HCEC 1CT (cell line): ENCODE measurements around the gene TUBGCP2.
"Not testable (repeated sequence)": the region's sequence is repeated elsewhere in the genome, so short reads cannot be mapped to it uniquely, and the experiment has no call there.

Experiments
- DNase-seq: peaks from one replicate; pipeline ENCODE4 v3.0.0-alpha.2; 2017

TUBGCP2 gene

DNA sequence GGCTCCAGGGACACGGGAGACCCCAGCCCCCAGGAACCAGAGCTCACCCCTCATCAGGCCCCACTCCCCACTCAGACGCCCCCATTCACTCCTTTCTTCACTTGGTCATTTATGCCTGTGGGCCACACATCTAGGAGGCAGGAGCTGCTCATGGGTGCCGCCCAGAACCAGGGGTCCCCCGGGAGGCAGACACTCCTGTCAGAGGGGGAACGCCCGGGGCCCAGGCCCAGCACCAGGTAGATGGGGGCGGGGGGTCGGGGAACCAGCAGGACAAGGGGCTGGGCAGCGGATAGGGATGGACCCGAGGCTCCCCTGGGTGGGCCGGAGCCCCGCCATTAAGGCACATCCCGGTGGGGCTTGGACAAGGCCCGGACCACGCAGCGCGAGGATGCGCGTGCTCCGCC, 16.2 kb upstream of the TUBGCP2 start:
- DNase-seq, result no peak

GRCh38 chr10:133324198-133324792, 15.6 kb upstream of the TUBGCP2 start:
- peak; percentile 13 for DNase-seq

DNA sequence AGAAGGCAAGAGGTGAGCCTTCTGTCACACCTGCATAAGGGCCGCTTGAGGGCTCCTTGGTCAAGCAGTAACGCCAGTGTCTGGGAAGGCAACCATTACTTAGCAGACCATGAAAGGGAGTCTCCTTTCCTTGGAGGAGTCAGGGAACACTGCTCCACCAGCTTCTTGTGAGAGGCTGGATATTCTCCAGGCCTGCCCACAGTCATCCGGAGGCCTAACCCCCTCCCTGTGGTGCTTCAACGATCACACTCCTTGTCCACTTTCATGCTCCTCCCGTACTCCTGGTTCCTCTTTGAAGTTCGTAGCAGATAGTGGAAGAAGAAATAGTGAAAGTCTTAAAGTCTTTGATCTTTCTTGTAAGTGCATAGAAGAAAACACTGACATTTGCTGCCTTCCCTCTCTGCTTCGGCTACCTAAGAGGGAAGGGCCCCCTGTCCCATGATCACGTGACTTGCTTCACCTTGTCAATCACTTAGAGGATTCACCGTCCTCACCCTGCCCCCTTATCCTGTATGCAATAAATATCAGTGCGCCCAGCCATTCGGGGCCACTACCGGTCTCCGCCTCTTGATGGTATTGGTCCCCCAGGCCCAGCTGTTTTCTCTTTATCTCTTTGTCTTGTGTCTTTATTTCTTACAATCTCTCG, 13.5 kb upstream of the TUBGCP2 start:
- DNase-seq, result not testable (repeated sequence)

DNA sequence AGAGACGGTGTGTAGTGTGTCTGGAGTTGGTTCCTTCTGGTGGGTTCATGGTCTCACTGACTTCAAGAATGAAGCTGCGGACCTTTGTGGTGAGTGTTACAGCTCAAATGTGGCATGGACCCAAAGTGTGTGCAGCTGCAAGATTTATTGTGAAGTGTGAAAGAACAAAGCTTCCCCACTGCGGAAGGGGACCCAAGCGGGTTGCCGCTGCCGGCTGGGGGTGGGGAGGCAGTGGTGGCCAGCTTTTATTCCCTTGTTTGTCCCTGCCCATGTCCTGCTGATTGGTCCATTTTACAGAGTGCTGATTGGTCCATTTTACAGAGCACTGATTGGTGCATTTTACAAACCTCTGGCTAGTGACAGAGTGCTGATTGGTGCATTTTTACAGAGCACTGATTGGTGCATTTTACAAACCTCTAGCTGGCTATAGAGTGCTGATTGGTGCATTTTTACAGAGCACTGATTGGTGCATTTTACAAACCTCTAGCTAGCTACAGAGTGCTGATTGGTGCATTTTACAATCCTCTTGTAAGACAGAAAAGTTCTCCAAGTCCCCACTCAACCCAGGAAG, 12.3 kb upstream of the TUBGCP2 start:
- DNase-seq, result not testable (repeated sequence)

- peak; percentile 27 for DNase-seq
Observed at GRCh38 chr10:133318494-133319127, 9.9 kb upstream of the TUBGCP2 start.

GRCh38 chr10:133316732-133317131, 8.1 kb upstream of the TUBGCP2 start:
- no peak for DNase-seq

DNA sequence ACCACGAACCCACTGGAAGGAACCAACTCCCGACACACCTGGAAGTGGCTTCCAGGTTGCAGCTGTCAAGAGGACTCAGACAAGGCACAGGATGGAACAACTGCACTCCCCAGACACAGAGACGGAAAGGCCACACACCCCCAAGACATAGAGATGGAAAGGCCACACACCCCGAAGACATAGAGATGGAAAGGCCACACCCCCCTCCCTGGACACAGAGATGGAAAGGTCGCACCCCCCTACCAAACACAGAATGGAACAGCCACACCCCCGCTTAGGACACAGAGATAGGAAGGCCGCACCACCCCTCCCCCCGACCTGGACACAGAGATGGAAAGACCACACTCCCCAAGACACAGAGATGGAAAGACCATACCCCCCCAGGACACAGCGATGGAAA, 7.6 kb upstream of the TUBGCP2 start:
- DNase-seq, result no peak

DNA sequence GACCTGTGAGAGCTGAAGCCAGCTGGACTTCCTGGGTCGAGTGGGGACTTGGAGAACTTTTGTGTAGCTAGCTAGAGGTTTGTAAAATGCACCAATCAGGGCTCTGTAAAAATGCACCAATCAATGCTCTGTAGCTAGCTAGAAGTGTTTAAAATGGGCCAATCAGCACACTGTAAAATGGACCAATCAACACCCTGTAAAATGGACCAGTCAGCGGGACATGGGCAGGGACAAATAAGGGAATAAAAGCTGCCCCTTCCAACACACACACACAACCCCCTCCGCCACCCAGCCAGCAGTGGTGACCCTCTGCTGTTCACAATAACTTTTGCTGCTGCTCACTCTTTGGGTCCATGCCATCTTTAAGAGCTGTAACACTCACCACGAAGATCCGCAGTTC, 7.2 kb upstream of the TUBGCP2 start:
- DNase-seq, result peak; percentile 24

DNA sequence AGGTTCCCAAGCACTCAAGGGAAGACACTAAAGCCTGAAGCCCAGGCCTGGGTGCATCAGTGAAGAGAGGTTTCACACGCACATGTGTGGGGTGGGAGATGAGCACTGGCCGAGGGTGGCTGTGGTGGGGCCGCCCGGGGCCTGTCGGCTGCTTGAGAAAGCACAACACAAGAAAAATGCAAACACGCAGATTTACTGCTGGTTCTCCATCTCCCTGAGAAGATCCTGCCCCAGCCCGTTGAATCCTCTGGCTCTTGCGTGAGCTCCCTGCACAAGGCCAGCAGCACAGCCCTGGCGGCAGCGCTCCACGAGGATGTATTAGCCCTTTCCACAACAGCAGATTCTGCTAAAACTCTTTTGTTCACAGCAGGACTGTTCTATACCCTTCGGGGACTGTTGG, 6.2 kb upstream of the TUBGCP2 start:
- DNase-seq, result no peak

- DNase-seq, result no peak
Observed at GRCh38 chr10:133313192-133313591, 4.5 kb upstream of the TUBGCP2 start.

DNA sequence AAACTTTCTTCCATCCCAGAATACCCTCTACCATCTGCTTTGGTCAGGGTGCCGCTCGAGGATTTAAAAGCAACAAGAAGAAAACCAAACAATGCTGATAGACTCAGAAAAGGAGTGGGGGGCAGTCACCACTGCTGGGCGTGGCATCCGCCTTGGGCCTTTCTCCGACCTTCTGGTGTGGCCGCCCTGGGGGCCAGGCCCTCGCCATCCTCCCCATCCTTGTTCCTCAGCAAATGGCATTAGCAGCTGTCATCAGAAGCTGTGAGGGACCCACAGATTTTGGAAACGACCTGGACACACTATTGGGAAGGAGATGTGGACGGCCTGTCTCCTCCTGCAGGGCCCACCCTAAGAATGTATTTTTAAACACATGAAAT, 4.1 kb upstream of the TUBGCP2 start:
- DNase-seq, result no peak

GRCh38 chr10:133312016-133312768, 3.5 kb upstream of the TUBGCP2 start:
- DNase-seq, result no peak

GRCh38 chr10:133311570-133311969, 2.9 kb upstream of the TUBGCP2 start:
- DNase-seq, result no peak

- DNase-seq, result no peak
Observed at GRCh38 chr10:133310789-133311188, 2.1 kb upstream of the TUBGCP2 start.

DNA sequence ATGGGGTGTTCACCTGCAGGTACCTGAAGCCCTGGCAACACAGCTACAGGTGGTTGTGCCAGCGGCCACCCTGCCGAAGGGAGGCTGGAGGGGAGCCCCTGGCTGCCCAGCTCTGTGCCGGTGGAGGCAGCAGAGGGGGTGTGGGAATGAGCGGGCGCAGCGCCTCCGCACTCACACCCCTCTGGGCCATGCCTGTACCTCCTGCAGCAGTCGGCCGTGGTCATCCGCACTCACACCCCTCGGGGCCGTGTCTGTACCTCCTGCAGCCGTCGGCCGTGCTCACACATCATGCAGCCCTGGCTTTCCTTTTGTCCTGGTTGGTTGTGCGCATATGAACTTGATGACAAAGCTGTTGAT, 1.7 kb upstream of the TUBGCP2 start:
- DNase-seq, result no peak

DNA sequence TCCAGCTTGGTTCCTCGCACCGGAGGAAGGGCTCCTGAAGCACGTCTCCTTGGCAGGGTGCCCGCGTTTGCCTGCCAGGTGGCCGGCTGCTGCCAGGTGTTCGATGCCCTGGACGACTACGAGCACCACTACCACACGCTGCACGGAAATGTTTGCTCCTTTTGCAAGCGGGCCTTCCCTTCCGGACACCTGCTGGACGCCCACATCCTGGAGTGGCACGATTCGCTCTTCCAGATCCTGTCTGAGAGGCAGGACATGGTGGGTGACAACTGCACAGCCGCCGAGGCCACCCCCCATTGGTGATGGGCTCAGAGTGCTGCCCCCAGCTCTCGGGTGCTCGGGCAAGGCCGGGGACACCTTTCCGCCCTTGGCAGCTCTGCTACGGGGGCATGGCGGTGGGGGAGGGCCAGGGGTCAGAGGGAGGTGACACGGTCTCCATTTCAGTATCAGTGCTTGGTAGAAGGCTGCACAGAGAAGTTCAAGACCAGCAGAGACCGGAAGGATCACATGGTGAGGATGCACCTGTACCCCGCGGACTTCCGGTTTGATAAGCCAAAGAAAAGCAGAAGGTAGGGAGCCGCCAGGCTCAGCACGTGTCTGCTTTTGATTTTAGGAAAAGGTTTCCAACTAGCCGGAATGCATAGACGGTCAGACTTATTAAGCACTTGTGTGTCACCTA, 1.2 kb upstream of the TUBGCP2 start:
- DNase-seq, result no peak

DNA sequence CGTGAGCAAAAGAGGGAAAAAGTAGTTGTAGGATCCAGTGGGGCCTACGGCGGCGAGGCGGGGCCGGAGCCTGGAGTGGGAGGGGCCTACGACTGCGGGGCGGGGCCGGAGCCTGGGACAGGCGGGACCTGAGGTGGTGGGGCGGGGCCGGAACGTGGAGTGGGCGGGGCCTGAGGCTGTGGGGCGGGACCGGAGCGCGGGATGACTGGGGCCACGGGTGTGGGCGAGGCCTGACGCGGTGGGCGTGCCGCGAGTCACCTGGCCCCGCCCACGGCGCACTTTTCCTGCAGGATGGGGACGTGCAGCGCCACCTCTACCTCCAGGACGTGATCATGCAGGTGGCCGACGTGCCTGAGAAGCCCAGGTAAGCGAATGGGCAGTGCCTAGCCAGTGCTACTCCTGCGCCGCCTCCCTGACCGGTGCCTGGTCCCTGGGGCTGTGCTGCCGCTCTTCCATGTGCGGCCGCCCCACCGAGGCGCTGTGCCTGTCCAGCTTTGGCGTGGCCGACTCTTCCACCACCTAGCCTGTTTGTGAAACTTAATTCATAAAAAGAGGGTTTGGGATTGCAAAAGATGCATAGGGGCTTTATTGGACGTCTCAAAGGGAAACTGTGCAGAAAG, 538 bp upstream of the TUBGCP2 start:
- peak; percentile 89 for DNase-seq

DNA sequence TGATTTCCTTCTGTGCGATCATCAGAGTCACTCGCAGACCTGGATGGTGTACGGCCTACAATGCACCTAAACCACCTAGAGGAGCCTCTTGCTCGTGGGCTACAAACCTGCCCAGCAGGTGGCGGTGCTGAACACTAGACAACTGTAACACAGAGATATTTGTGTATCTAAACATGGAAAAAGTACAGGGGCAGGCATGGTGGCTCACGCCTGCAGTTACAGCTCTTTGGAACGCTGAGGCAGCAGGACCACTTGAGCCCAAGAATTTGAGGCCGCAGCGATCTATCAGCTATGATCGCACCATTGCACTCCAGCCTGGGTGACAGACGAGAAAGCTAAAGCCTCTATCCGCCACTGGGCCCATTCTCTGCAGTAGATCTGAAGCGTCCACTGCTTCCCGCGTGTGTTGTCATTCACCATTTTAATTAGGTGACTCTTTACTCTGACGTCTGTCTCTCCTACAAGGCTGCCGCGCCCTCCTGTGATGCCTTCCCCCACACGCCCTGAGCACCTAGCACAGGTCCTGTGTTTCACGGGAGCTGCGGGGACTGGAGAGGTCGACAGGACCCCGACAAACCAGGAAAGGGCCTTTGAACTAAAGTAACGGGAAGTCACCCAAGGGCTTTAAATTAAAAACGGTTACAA, 774 bp downstream of the TUBGCP2 start:
- DNase-seq, result peak; percentile 55

DNA sequence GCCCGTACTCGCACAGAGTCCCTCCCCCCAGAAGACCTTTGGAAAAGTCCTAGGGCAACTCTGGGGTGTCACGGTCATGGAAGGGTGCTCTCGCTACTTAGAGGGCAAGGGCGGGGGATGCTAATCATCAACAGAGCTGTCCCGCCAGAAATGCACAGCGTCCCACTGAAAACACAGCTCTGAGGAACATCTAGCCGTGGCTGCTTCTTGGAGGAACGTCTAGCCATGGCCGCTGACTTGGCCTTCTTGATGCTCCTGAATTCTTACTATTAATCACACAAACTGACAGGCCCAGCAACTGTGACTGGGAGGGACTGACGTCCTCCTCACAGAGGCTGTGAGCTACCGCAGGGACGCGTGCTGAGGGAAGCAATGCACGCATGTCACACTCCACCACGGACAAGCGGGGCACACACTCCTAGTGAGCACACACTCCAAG, 1.7 kb downstream of the TUBGCP2 start:
- no peak for DNase-seq

DNA sequence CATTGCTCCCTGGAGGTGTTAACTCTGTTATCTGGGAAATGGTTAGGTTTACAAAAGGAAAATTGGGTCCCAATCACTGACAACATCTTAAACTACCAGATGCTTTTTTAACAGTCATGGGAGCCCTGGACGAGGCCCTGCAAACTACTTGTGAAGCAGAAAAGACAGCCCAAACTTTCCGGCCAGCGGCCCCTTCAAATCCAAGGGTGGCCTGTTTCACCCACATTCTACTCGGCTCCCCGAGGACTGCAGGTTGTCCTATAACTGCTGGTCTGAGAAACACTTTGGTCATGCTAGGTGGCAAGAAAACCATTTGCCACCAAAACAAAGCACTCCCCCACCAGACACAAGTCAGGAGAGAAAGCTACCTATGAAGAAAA, 2.6 kb downstream of the TUBGCP2 start:
- DNase-seq, result no peak

GRCh38 chr10:133303206-133303605, 5.5 kb downstream of the TUBGCP2 start:
- DNase-seq, result no peak

GRCh38 chr10:133302230-133302629, 6.4 kb downstream of the TUBGCP2 start:
- DNase-seq, result no peak
